SU-DHL-6 (cell line): Measurements from ENCODE around the gene SLC22A5.

ENCODE experiments used
- H2AFZ ChIP-seq: fragments of 200-600 bp; sonication (generic); 2 replicates; pipeline ENCODE4 v1.6.1; 2014; ENCODE audit warnings: low read depth, mild to moderate bottlenecking, moderate library complexity, mixed read lengths, antibody characterized with exemption, low read length; ENCODE audit not compliant: severe bottlenecking
- H3F3A ChIP-seq: fragments of 200-600 bp; shearing (Covaris generic); 2 replicates; pipeline ENCODE4 v1.6.0; 2016; ENCODE audit warnings: antibody characterized with exemption, mild to moderate bottlenecking; ENCODE audit not compliant: insufficient read depth
- H3K27ac ChIP-seq: fragments of 200-600 bp; sonication (generic); 2 replicates; pipeline ENCODE4 v1.5.1; 2016; ENCODE audit warnings: low read depth, mild to moderate bottlenecking, low read length, moderate library complexity, mixed read lengths
- H3K27me3 ChIP-seq: fragments of 200-600 bp; sonication (generic), shearing (Covaris generic); 2 replicates; pipeline ENCODE4 v1.6.0; 2014; ENCODE audit warnings: mild to moderate bottlenecking, low read length
- H3K36me3 ChIP-seq: fragments of 200-600 bp; sonication (generic); 2 replicates; pipeline ENCODE4 v1.6.1; 2014; ENCODE audit warnings: mild to moderate bottlenecking, low read length, mixed read lengths
- H3K4me2 ChIP-seq: fragments of 300-600, 200-600 bp; shearing (Covaris generic), sonication (generic); 2 replicates; pipeline ENCODE4 v1.6.0; 2014; ENCODE audit warnings: low read length, low read depth, mild to moderate bottlenecking; ENCODE audit not compliant: poor library complexity, severe bottlenecking
- H3K4me3 ChIP-seq: fragments of 200-600 bp; sonication (generic); 2 replicates; pipeline ENCODE4 v1.5.1; 2014; ENCODE audit warnings: antibody characterized with exemption, low read length, mild to moderate bottlenecking, mixed read lengths; ENCODE audit not compliant: insufficient read depth, poor library complexity, severe bottlenecking
- H3K79me2 ChIP-seq: fragments of 200-600 bp; sonication (generic); 2 replicates; pipeline ENCODE4 v1.6.1; 2014; ENCODE audit warnings: mild to moderate bottlenecking, low read length, moderate library complexity; ENCODE audit not compliant: insufficient read depth
- H3K9ac ChIP-seq: fragments of 200-600 bp; sonication (generic); 2 replicates; pipeline ENCODE4 v1.7.0; 2014; ENCODE audit warnings: mild to moderate bottlenecking, low read length
- H3K9me2 ChIP-seq: fragments of 200-600 bp; sonication (generic); replicated peaks from 2 replicates; pipeline ENCODE4 v1.6.1; 2014; ENCODE audit warnings: low read length; ENCODE audit not compliant: insufficient read depth
- H3K9me3 ChIP-seq: fragments of 200-600 bp; sonication (generic); 2 replicates; pipeline ENCODE4 v1.6.1; 2014; ENCODE audit warnings: low read length, mixed read lengths; ENCODE audit not compliant: insufficient read depth
- H4K20me1 ChIP-seq: fragments of 200-600 bp; sonication (generic); 2 replicates; pipeline ENCODE4 v1.6.1; 2014; ENCODE audit warnings: low read depth, mild to moderate bottlenecking, antibody characterized with exemption, low read length, moderate library complexity, mixed read lengths
- EZH2phosphoT487 ChIP-seq: fragments of 200-600 bp; sonication (generic), shearing (Covaris generic); conservative IDR thresholded peaks from 2 replicates; pipeline ENCODE4 v1.6.1; 2018; ENCODE audit warnings: mild to moderate bottlenecking, antibody characterized with exemption, low read length, moderate library complexity, mixed read lengths
- TF ChIP-seq, protein P1 (sequence below): fragments of 200-600 bp; sonication (generic); IDR thresholded peaks from one replicate; pipeline ENCODE4 v1.5.1; 2017; ENCODE audit warnings: antibody characterized with exemption, mild to moderate bottlenecking, low read length, moderate library complexity; ENCODE audit not compliant: insufficient read depth, poor library complexity, severe bottlenecking

The SLC22A5 gene

GRCh38 chr5:132416306-132417009 lies 46.9 kb downstream of the SLC22A5 start:
- TF ChIP-seq EZH2phosphoT487 = no peak
- TF ChIP-seq, protein P1, sequence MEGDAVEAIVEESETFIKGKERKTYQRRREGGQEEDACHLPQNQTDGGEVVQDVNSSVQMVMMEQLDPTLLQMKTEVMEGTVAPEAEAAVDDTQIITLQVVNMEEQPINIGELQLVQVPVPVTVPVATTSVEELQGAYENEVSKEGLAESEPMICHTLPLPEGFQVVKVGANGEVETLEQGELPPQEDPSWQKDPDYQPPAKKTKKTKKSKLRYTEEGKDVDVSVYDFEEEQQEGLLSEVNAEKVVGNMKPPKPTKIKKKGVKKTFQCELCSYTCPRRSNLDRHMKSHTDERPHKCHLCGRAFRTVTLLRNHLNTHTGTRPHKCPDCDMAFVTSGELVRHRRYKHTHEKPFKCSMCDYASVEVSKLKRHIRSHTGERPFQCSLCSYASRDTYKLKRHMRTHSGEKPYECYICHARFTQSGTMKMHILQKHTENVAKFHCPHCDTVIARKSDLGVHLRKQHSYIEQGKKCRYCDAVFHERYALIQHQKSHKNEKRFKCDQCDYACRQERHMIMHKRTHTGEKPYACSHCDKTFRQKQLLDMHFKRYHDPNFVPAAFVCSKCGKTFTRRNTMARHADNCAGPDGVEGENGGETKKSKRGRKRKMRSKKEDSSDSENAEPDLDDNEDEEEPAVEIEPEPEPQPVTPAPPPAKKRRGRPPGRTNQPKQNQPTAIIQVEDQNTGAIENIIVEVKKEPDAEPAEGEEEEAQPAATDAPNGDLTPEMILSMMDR = no peak
- H3F3A ChIP-seq = no peaks in the 10 kb centered on the region
- no peaks in the 10 kb centered on the region for H4K20me1 ChIP-seq
- H3K4me3 ChIP-seq = no peak overlapping the region
- H3K4me2 ChIP-seq = no peak overlapping the region
- H3K27ac ChIP-seq = no peak overlapping the region
- H2AFZ ChIP-seq = no peak overlapping the region
- H3K36me3 ChIP-seq = no peaks in the 10 kb centered on the region
- no peak overlapping the region for H3K9ac ChIP-seq
- H3K79me2 ChIP-seq = no peaks in the 10 kb centered on the region
- H3K9me3 ChIP-seq = no peaks in the 10 kb centered on the region
- H3K27me3 ChIP-seq = no peaks in the 10 kb centered on the region
- H3K9me2 ChIP-seq = no peaks in the 10 kb centered on the region

- Histone ChIP-seq H3K4me2 (no peak overlapping the region), H2AFZ (no peak overlapping the region), H3K27me3 (no peaks in the 10 kb centered on the region), H3K27ac (no peak overlapping the region), H3F3A (no peaks in the 10 kb centered on the region), H3K36me3 (no peaks in the 10 kb centered on the region), H3K79me2 (no peaks in the 10 kb centered on the region), H3K9me2 (no peaks in the 10 kb centered on the region), H3K9ac (no peak overlapping the region), H3K9me3 (no peaks in the 10 kb centered on the region), H4K20me1 (no peaks in the 10 kb centered on the region), H3K4me3 (no peak overlapping the region)
- TF ChIP-seq, protein P1 = no peak
- TF ChIP-seq EZH2phosphoT487 = no peak
These were observed 47.5 kb downstream of the SLC22A5 start for GRCh38 chr5:132417010-132417439.

DNA sequence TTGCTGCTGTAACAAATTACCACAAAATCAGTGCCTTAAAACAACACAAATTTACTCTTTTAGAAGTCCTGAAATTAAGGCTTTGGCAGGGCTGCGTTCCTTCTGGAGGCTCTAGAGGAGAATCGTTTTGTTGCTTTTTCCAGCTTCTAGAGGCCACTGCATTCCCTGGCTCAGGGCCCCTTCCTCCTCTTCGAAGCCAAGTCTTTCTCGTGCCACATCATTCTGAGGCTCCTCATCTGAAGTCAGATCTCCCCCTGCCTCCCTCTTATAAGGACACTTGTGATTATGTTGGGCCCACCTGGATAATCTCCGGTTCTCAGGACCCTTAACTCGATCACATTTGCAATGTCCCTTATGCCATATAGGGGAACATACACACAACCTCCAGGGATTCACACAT lies 48.0 kb downstream of the SLC22A5 start:
- no peak overlapping the region for H3K4me3 ChIP-seq
- no peaks in the 10 kb centered on the region for H3K36me3 ChIP-seq
- TF ChIP-seq, protein P1 = no peak
- TF ChIP-seq EZH2phosphoT487 = no peak
- H4K20me1 ChIP-seq = no peaks in the 10 kb centered on the region
- no peak overlapping the region for H3K9ac ChIP-seq
- no peak overlapping the region for H2AFZ ChIP-seq
- no peaks in the 10 kb centered on the region for H3K79me2 ChIP-seq
- H3K27me3 ChIP-seq = no peaks in the 10 kb centered on the region
- no peaks in the 10 kb centered on the region for H3K9me2 ChIP-seq
- H3K9me3 ChIP-seq = no peaks in the 10 kb centered on the region
- H3K27ac ChIP-seq = no peak overlapping the region
- no peak overlapping the region for H3K4me2 ChIP-seq
- H3F3A ChIP-seq = no peaks in the 10 kb centered on the region
